Measurements from ENCODE around the gene TMPRSS11A. TPM values are rescaled to one million over a fixed set of nuclear protein-coding genes. Genes with fewer than 3 reads are reported as not detected.

Gene TMPRSS11A
- total and polyA plus RNA-seq, 2 of the 8 experiments (the other 6 are each of a cell fraction or from before 2014, with no cell fraction given), result not detected

GRCh38 chr4:67894659-67895058 is 68.6 kb downstream of the TMPRSS11A start:
- Histone ChIP-seq H2BK20ac (ENCODE audit: low read length) (no peak overlapping the region), H3K4me1 (replicated peaks in 1 of 4; ENCODE audit: control insufficient read depth in 3 of 4, insufficient read depth in 4 of 4, low read length in 3 of 4) (no peaks in the 10 kb centered on the region; a peak in 1 of 7 replicates), H4K5ac (ENCODE audit: insufficient read length, low read depth, low read length) (no peak overlapping the region), H2AK5ac (ENCODE audit: low read depth, low read length) (no peak overlapping the region), H2BK12ac (ENCODE audit: low read depth, low read length) (no peak overlapping the region), H3K14ac (ENCODE audit: insufficient read length) (no peak overlapping the region), H3K27ac (ENCODE audit: low read depth, low read length) (no peak overlapping the region), H3K18ac (ENCODE audit: extremely low read depth, low read length) (no peak overlapping the region), H4K91ac (replicated peaks; ENCODE audit: insufficient read length, low read length) (no peak overlapping the region), H3K56ac (replicated peaks; ENCODE audit: insufficient read length, low read depth, low read length) (no peak overlapping the region), H3K79me2 (ENCODE audit: control insufficient read depth in 1 of 2, insufficient read depth in 2 of 2, low read length in 2 of 2) (no peaks in the 10 kb centered on the region), H3K23ac (ENCODE audit: insufficient read length) (no peak overlapping the region), H3K23me2 (ENCODE audit: low read depth, low read length) (no peaks in the 10 kb centered on the region), H3K4ac (replicated peaks; ENCODE audit: insufficient read length, low read depth, low read length) (no peak overlapping the region), H2BK15ac (ENCODE audit: low read length) (no peak overlapping the region), H2AFZ (ENCODE audit: low read length) (no peak overlapping the region), H3K9me3 (ENCODE audit: insufficient read depth in 2 of 2, low read depth in 1 of 2, low read length in 1 of 2) (peaks cover 0 to 7% of the 10 kb centered on the region in 2 experiments; a peak in 1 of 4 replicates), H3K27me3 (replicated peaks in 1 of 4; ENCODE audit: control insufficient read depth in 3 of 4, extremely low read depth in 1 of 4, insufficient read depth in 3 of 4, low read length in 3 of 4) (peaks cover 0 to 1% (median 0%) of the 10 kb centered on the region in 4 experiments; a peak in 1 of 7 replicates), H2BK120ac (replicated peaks; ENCODE audit: low read depth, low read length) (no peak overlapping the region), H3K36me3 (ENCODE audit: control insufficient read depth in 2 of 4, insufficient read depth in 4 of 4, low read length in 3 of 4) (no peaks in the 10 kb centered on the region), H2BK5ac (ENCODE audit: low read depth, low read length) (no peak overlapping the region), H4K20me1 (replicated peaks in 1 of 2; ENCODE audit: control insufficient read depth in 1 of 2, insufficient read depth in 2 of 2, low read length in 2 of 2) (no peaks in the 10 kb centered on the region), H3K9ac (replicated peaks in 1 of 4; ENCODE audit: extremely low read depth in 1 of 4, low read depth in 3 of 4, low read length in 3 of 4) (no peak overlapping the region), H4K8ac (ENCODE audit: extremely low read depth, insufficient read depth, low read length) (no peak overlapping the region), H3K4me2 (ENCODE audit: insufficient read depth in 1 of 2, low read depth in 2 of 2, low read length in 2 of 2) (no peak overlapping the region), H3K4me3 (ENCODE audit: extremely low read depth in 1 of 4, insufficient read depth in 2 of 4, low read depth in 3 of 4, low read length in 4 of 4) (no peak overlapping the region), H3K79me1 (ENCODE audit: low read depth, low read length) (no peaks in the 10 kb centered on the region)
- ChIA-PET POLR2A (ENCODE audit: partially characterized antibody) (no interaction called here), CTCF (ENCODE audit: partially characterized antibody) (interaction anchor here (1.9 kb wide), 1 partner anchor 17 kb away, joined by 5 read pairs; no protein-coding TSS in a partner anchor)
- DNase-seq (ENCODE audit: low read depth in 1 of 2, low spot score in 2 of 2), result no peak
- no peak for FAIRE-seq
- 78% methylated on average over 1 of the region's 1 CpG; no CpG with 5 or more reads in 1 of the 2 experiments for WGBS, 2 experiments (ENCODE audit: extremely low coverage in 1 of 2, insufficient coverage in 1 of 2, insufficient read length in 1 of 2, insufficient replicate concordance in 2 of 2, low coverage in 1 of 2, low lambda C conversion rate in 2 of 2, missing lambda C conversion rate in 1 of 2)
- TF ChIP-seq KDM1A (IDR thresholded peaks at IDR 0.05; ENCODE audit: borderline replicate concordance, low read length) (no peak), NANOG (IDR thresholded peaks at IDR 0.05; ENCODE audit: insufficient read depth, low read depth, low read length, poor library complexity, severe bottlenecking) (no peak), SUZ12 (IDR thresholded peaks at IDR 0.05; ENCODE audit: low read length) (no peak), KDM5A (IDR thresholded peaks at IDR 0.05; ENCODE audit: low read length) (no peak), ASH2L (IDR thresholded peaks at IDR 0.05; ENCODE audit: low read length) (no peak), YY1 (IDR thresholded peaks at IDR 0.05; ENCODE audit: low read depth, low read length) (no peak), CBX5 (IDR thresholded peaks at IDR 0.05; ENCODE audit: low read depth, low read length) (no peak), CTCF (IDR thresholded peaks at IDR 0.05; ENCODE audit: control extremely low read depth in 1 of 3, insufficient read depth in 1 of 3, low read depth in 1 of 3, low read length in 3 of 3) (no peak), KDM4A (IDR thresholded peaks at IDR 0.05; ENCODE audit: low read depth, low read length, severe bottlenecking) (no peak), SIX5 (IDR thresholded peaks at IDR 0.05; ENCODE audit: low read depth, low read length) (no peak), USF2 (IDR thresholded peaks at IDR 0.05; ENCODE audit: low read length) (no peak)

All from H1 (cell line).